ENCODE results near the gene DENND1A. TPM values are rescaled to one million over a fixed set of nuclear protein-coding genes. Genes with fewer than 3 reads are reported as not detected.

The DENND1A gene
- total RNA-seq, 2 donors from 2014 or later: 17.8 to 36.6 TPM

- no peak for DNase-seq (ENCODE audit: low spot score)
- TF ChIP-seq CTCF (IDR thresholded peaks at IDR 0.05): no peak
- no peaks in the 10 kb centered on the region for H3K9me3 ChIP-seq
- H3K4me1 ChIP-seq (ENCODE audit: control insufficient read depth in 1 of 2, low read depth in 2 of 2): peaks cover 0 to 16% of the 10 kb centered on the region in 2 donors
- no peak overlapping the region for H3K4me3 ChIP-seq
- ATAC-seq (ENCODE audit: insufficient number of reproducible peaks, low FRiP score, low read depth): no peak
- peaks cover 2% of the 10 kb centered on the region for H3K36me3 ChIP-seq
- H3K27me3 ChIP-seq (replicated peaks; ENCODE audit: insufficient read depth): no peaks in the 10 kb centered on the region
- no peak overlapping the region for H3K27ac ChIP-seq
Measured at GRCh38 chr9:123657099-123657498, 272.8 kb downstream of the DENND1A start.

- no peak for TF ChIP-seq CTCF (IDR thresholded peaks at IDR 0.05)
- peaks cover 0 to 16% of the 10 kb centered on the region in 2 donors for H3K4me1 ChIP-seq (ENCODE audit: control insufficient read depth in 1 of 2, low read depth in 2 of 2)
- ATAC-seq (ENCODE audit: insufficient number of reproducible peaks, low FRiP score, low read depth) (no peak), DNase-seq (ENCODE audit: low spot score) (no peak)
- no peak overlapping the region for H3K27ac ChIP-seq
- H3K4me3 ChIP-seq: no peak overlapping the region
- H3K36me3 ChIP-seq: no peaks in the 10 kb centered on the region
- no peaks in the 10 kb centered on the region for H3K9me3 ChIP-seq
- no peaks in the 10 kb centered on the region for H3K27me3 ChIP-seq (replicated peaks; ENCODE audit: insufficient read depth)
Measured at GRCh38 chr9:123656565-123656964, 273.4 kb downstream of the DENND1A start.

- Histone ChIP-seq H3K27me3 (replicated peaks; ENCODE audit: insufficient read depth) (no peaks in the 10 kb centered on the region), H3K36me3 (no peaks in the 10 kb centered on the region), H3K4me1 (ENCODE audit: control insufficient read depth in 1 of 2, low read depth in 2 of 2) (peaks cover 0 to 16% of the 10 kb centered on the region in 2 donors), H3K27ac (no peak overlapping the region), H3K9me3 (no peaks in the 10 kb centered on the region), H3K4me3 (no peak overlapping the region)
- no peak for DNase-seq (ENCODE audit: low spot score)
- TF ChIP-seq CTCF (IDR thresholded peaks at IDR 0.05): no peak
- ATAC-seq (ENCODE audit: insufficient number of reproducible peaks, low FRiP score, low read depth): no peak
Measured at GRCh38 chr9:123655681-123656423, 274.1 kb downstream of the DENND1A start.

- Histone ChIP-seq H3K9me3 (no peaks in the 10 kb centered on the region), H3K27ac (no peak overlapping the region), H3K27me3 (replicated peaks; ENCODE audit: insufficient read depth) (no peaks in the 10 kb centered on the region), H3K4me1 (ENCODE audit: control insufficient read depth in 1 of 2, low read depth in 2 of 2) (peaks cover 0 to 16% of the 10 kb centered on the region in 2 donors), H3K36me3 (no peaks in the 10 kb centered on the region), H3K4me3 (no peak overlapping the region)
- ATAC-seq (ENCODE audit: insufficient number of reproducible peaks, low FRiP score, low read depth): no peak
- DNase-seq (ENCODE audit: low spot score): no peak
- TF ChIP-seq CTCF (IDR thresholded peaks at IDR 0.05): no peak
Measured at GRCh38 chr9:123654994-123655637, 274.8 kb downstream of the DENND1A start.

GRCh38 chr9:123654218-123654993 lies 275.5 kb downstream of the DENND1A start:
- TF ChIP-seq CTCF (IDR thresholded peaks at IDR 0.05): no peak
- H3K27me3 ChIP-seq (replicated peaks; ENCODE audit: insufficient read depth): no peaks in the 10 kb centered on the region
- H3K4me3 ChIP-seq: no peak overlapping the region
- DNase-seq (ENCODE audit: low spot score) (no peak), ATAC-seq (ENCODE audit: insufficient number of reproducible peaks, low FRiP score, low read depth) (no peak)
- peaks cover 0 to 9% of the 10 kb centered on the region in 2 donors for H3K4me1 ChIP-seq (ENCODE audit: control insufficient read depth in 1 of 2, low read depth in 2 of 2)
- no peak overlapping the region for H3K27ac ChIP-seq
- no peaks in the 10 kb centered on the region for H3K9me3 ChIP-seq
- H3K36me3 ChIP-seq: no peaks in the 10 kb centered on the region

All from thoracic aorta (tissue), 2 donors.